Transverse colon (tissue), 4 donors: Measurements from ENCODE around the gene FUZ. TPM values are rescaled to one million over a fixed set of nuclear protein-coding genes. Genes with fewer than 3 reads are reported as not detected.
A peak's percentile ranks its signal among the peaks of the same experiment; 100 is the strongest.

ENCODE experiments used
- DNase-seq: peaks from one replicate; pipeline ENCODE4 v3.0.0-alpha.2; 2019
- H3K27ac ChIP-seq, 4 donors: fragments of 200-600 bp; sonication (generic); 2 replicates each; pipeline ENCODE4 v1.5.1; 2016 to 2018; ENCODE audit warnings: inconsistent platforms in 4 of 4
- H3K27me3 ChIP-seq: fragments of 200-600 bp; sonication (generic); 2 replicates; pipeline ENCODE4 v1.5.1; 2017; ENCODE audit warnings: inconsistent platforms
- H3K36me3 ChIP-seq, 4 donors: fragments of 200-600 bp; sonication (generic); 2 replicates each; pipeline ENCODE4 v1.5.1; 2017 to 2019; ENCODE audit warnings: inconsistent platforms in 4 of 4
- H3K4me1 ChIP-seq, 4 donors: fragments of 200-600 bp; sonication (generic); 2 replicates each; pipeline ENCODE4 v1.5.1; 2017 to 2020; ENCODE audit warnings: inconsistent platforms in 4 of 4
- H3K4me3 ChIP-seq, 4 donors: fragments of 200-600 bp; sonication (generic); 1 replicate in 1 of 4; 2 replicates in 3 of 4; pipeline versions ENCODE4 v1.5.1 to v1.6.1; 2017 to 2019; ENCODE audit warnings: inconsistent platforms in 4 of 4
- H3K9me3 ChIP-seq, 2 donors: fragments of 200-600 bp; sonication (generic); 2 replicates each; pipeline ENCODE4 v1.5.1; 2017 to 2019; ENCODE audit warnings: inconsistent platforms in 2 of 2
- CTCF ChIP-seq, 5 experiments: fragments of 200-600 bp in 3 of 5; fragments of 450-650 bp in 2 of 5; sonication (generic) in 3 of 5; IDR thresholded peaks; 1 replicate in 2 of 5; 2 replicates in 3 of 5; pipeline ENCODE4 v1.5.1; 2016 to 2017; ENCODE audit warnings: antibody characterized with exemption in 5 of 5, inconsistent platforms in 3 of 5, mild to moderate bottlenecking in 2 of 5, moderate library complexity in 1 of 5
- EP300 ChIP-seq: sonication (generic); formaldehyde crosslinking; IDR thresholded peaks from one replicate; pipeline ENCODE4 v1.6.1; 2017; ENCODE audit warnings: antibody characterized with exemption, low read depth
- POLR2A ChIP-seq: fragments of 450-650 bp; IDR thresholded peaks from one replicate; pipeline ENCODE4 v1.6.1; 2016; ENCODE audit warnings: antibody characterized with exemption, mild to moderate bottlenecking, moderate library complexity
- POLR2AphosphoS5 ChIP-seq, 3 donors: sonication (generic); formaldehyde crosslinking; IDR thresholded peaks; one replicate each; pipeline ENCODE4 v1.6.1; 2016; ENCODE audit warnings: antibody characterized with exemption in 3 of 3
- WGBS, 2 donors: methylation state at CpG; one replicate each; pipeline ENCODE4 v1.1.5; 2018; ENCODE audit warnings: low coverage in 1 of 2; 5-methylcytosine and 5-hydroxymethylcytosine counted together
- in situ Hi-C, 4 donors: fragments of 200-750 bp; cut with MboI; loops; one replicate each; pipeline versions ENCODE4 v1.15.0 to v1.15.1; 2017; ENCODE audit warnings: low sequenced_read_pairs in 3 of 4, low pct_ligation_motif_present in 1 of 4, low pct_unique_long_range_greater_than_20kb in 1 of 4
- intact Hi-C: fragments of 100-400 bp; cut with DNase I; formaldehyde crosslinking; loops from one replicate; pipeline ENCODE4 v1.15.1; 2023; ENCODE audit warnings: low total_unique reads
- total RNA-seq, 4 donors: library from RNA; depleted of rRNA; stranded (reverse); fragments of >200 nt; gene quantifications; one replicate each; pipeline ENCODE4 v1.1.0, GENCODE V29; 2016

The FUZ gene
- total RNA-seq, 4 donors from 2014 or later, result 10.2 to 20.1 (median 13.1) TPM

GRCh38 chr19:49811328-49811727 is 1.8 kb downstream of the FUZ start:
- in situ Hi-C loops (loop anchor here in 1 of 4 donors (10.0 kb wide), 1 partner anchor 53 kb away; the partner anchor contains the start of gene PNKP), intact Hi-C loops (no loop called here)
- no peak overlapping the region for H3K4me3 ChIP-seq
- no peak overlapping the region for H3K27ac ChIP-seq
- no peaks in the 10 kb centered on the region for H3K9me3 ChIP-seq
- H3K27me3 ChIP-seq, result no peaks in the 10 kb centered on the region
- no peaks in the 10 kb centered on the region for H3K36me3 ChIP-seq
- no peak for DNase-seq
- peaks cover 4 to 29% (median 16%) of the 10 kb centered on the region in 4 donors for H3K4me1 ChIP-seq
- no peak for TF ChIP-seq EP300
- TF ChIP-seq POLR2AphosphoS5 (IDR thresholded peaks at IDR 0.05), result no peak
- no peak for TF ChIP-seq POLR2A
- no peak for TF ChIP-seq CTCF (IDR thresholded peaks at IDR 0.05)
- WGBS, 2 donors, result 92 to 93% methylated on average over 4 to 6 of the region's 6 CpGs

DNA sequence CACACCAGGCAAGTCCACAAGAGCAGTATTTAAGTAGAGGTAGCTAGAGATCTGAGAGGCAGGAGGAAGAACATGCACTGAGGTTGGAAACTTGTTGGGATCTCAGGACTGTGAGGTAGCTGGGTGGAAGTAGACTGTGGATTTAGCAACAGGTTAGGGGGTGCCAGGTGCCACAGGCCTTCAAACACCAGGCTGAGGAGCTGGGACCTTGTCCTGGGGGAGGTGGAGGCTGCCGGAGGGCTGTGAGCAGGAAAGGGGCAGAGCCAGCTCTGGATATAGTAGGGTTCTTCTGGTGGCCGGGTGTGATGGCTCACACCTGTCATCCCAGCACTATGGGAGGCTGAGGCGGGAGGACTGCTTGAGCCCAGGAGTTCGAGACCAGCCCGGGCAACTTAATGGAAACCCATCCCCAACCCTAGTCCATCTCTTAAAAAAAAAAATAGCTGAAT is 3.1 kb downstream of the FUZ start:
- Histone ChIP-seq H3K4me3 (peak overlapping the region in 1 of 4 donors; percentile 57), H3K4me1 (peaks cover 4 to 29% (median 16%) of the 10 kb centered on the region in 4 donors), H3K27ac (peak overlapping the region; percentile 62 to 84 (median 78)), H3K9me3 (no peaks in the 10 kb centered on the region), H3K36me3 (no peaks in the 10 kb centered on the region), H3K27me3 (no peaks in the 10 kb centered on the region)
- TF ChIP-seq CTCF (IDR thresholded peaks at IDR 0.05) (no peak), EP300 (no peak), POLR2AphosphoS5 (IDR thresholded peaks at IDR 0.05) (no peak), POLR2A (no peak)
- WGBS, 2 donors, result 87% methylated on average over 5 of the region's 5 CpGs; no CpG with 5 or more reads in 1 of the 2 donors
- intact Hi-C loops (loop anchor here (5.0 kb wide), 1 partner anchor 43 kb away; the partner anchor contains the start of gene AP2A1), in situ Hi-C loops (loop anchor here in 1 of 4 donors (10.0 kb wide), 1 partner anchor 55 kb away; the partner anchor contains the start of gene PNKP)
- DNase-seq, result no peak

DNA sequence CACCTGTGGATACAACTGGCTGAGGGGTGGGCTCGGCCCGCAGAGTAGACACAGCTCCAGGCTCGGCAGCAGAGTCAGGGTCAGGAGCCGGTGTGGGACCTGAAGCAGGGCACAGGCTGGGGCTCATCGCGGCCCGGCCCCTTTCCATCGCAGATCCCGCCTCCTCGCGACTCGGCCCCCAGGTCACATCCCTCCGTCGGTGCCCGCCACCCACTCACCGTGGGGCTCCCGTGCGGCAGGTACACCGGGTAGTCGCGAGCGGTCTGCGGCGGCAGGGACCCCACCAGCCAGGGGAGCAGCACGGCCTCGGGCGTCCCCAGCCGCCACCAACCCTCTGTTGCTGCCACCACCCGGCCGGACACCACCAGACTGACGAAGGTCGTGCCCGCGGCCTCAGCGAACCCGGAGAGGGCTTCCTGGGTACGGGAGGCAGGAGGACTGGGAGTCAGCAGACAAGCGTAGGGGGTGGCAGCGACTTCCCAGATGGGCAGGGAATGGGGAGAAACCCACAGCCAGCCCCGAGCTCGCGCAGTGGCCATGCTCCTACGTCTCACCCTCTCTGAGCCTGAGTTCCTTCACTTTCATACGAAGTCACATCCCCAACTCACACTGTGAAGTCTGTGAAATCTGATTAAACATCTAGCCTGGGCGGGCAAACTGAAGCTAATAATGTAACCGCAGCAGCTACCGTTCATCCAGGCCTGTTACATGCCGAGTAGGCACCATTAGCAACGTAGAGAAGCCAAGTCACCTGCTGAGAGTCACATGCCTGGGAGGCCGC is 3.7 kb downstream of the FUZ start:
- H3K9me3 ChIP-seq, result no peaks in the 10 kb centered on the region
- 15% methylated on average over 38 of the region's 50 CpGs; no CpG with 5 or more reads in 1 of the 2 donors for WGBS, 2 donors
- peaks cover 4 to 29% (median 16%) of the 10 kb centered on the region in 4 donors for H3K4me1 ChIP-seq
- peak overlapping the region; percentile 38 to 57 (median 46) for H3K4me3 ChIP-seq
- in situ Hi-C loops (no loop called here), intact Hi-C loops (loop anchor here (5.0 kb wide), 1 partner anchor 42 kb away; the partner anchor contains the start of gene AP2A1)
- H3K27me3 ChIP-seq, result no peaks in the 10 kb centered on the region
- peak overlapping the region; percentile 62 to 84 (median 78) for H3K27ac ChIP-seq
- TF ChIP-seq CTCF (IDR thresholded peaks at IDR 0.05) (no peak), POLR2A (peak; percentile 53), POLR2AphosphoS5 (IDR thresholded peaks at IDR 0.05) (peak in 2 of 3 donors; percentile 45 to 46)
- H3K36me3 ChIP-seq, result no peaks in the 10 kb centered on the region
- DNase-seq, result peak; percentile 66

- H3K36me3 ChIP-seq, result no peaks in the 10 kb centered on the region
- intact Hi-C loops, result loop anchor here (5.0 kb wide), 1 partner anchor 41 kb away; the partner anchor contains the start of gene AP2A1
- H3K27ac ChIP-seq, result peak overlapping the region; percentile 62 to 84 (median 78)
- TF ChIP-seq CTCF (IDR thresholded peaks at IDR 0.05), result no peak
- peak; percentile 27 for TF ChIP-seq POLR2A
- TF ChIP-seq POLR2AphosphoS5 (IDR thresholded peaks at IDR 0.05), result peak in 1 of 3 donors; percentile 25
- TF ChIP-seq EP300, result no peak
- peaks cover 4 to 29% (median 14%) of the 10 kb centered on the region in 4 donors for H3K4me1 ChIP-seq
- H3K27me3 ChIP-seq, result no peaks in the 10 kb centered on the region
- peak; percentile 95 for DNase-seq
- H3K9me3 ChIP-seq, result no peaks in the 10 kb centered on the region
- H3K4me3 ChIP-seq, result peak overlapping the region; percentile 38 to 57 (median 46)
- 1% methylated on average over 31 of the region's 31 CpGs; no CpG with 5 or more reads in 1 of the 2 donors for WGBS, 2 donors
- in situ Hi-C loops, result no loop called here
Observed at GRCh38 chr19:49808711-49809159, 4.4 kb downstream of the FUZ start.
